Cardiac fibroblast (primary cell): Measurements from ENCODE around the gene FBLN1.

Experiments
- DNase-seq, 2 donors: peaks; one replicate each; pipeline versions ENCODE4 v3.0.0 to v3.0.0-alpha.2; 2010; ENCODE audit warnings: low read depth in 2 of 2
- H3K4me3 ChIP-seq, 2 donors: replicated peaks in 1 of 2; 1 replicate in 1 of 2; 2 replicates in 1 of 2; pipeline ENCODE4 v1.5.1; 2011; ENCODE audit warnings: low read depth in 2 of 2, low read length in 2 of 2, mild to moderate bottlenecking in 2 of 2, moderate library complexity in 1 of 2
- CTCF ChIP-seq: IDR thresholded peaks from one replicate; pipeline ENCODE4 v1.5.1; 2011; ENCODE audit warnings: low read depth, mild to moderate bottlenecking, low read length, inconsistent platforms

FBLN1 gene

GRCh38 chr22:45503816-45504372 lies 1.2 kb downstream of the FBLN1 start:
- no peak for DNase-seq
- H3K4me3 ChIP-seq = peak overlapping the region; percentile 45 to 72
- no peak for TF ChIP-seq CTCF

- TF ChIP-seq CTCF = no peak
- peak overlapping the region; percentile 45 to 72 for H3K4me3 ChIP-seq
- DNase-seq = peak; percentile 55 to 80
Observed at GRCh38 chr22:45504373-45505341, 2.0 kb downstream of the FBLN1 start.

DNA sequence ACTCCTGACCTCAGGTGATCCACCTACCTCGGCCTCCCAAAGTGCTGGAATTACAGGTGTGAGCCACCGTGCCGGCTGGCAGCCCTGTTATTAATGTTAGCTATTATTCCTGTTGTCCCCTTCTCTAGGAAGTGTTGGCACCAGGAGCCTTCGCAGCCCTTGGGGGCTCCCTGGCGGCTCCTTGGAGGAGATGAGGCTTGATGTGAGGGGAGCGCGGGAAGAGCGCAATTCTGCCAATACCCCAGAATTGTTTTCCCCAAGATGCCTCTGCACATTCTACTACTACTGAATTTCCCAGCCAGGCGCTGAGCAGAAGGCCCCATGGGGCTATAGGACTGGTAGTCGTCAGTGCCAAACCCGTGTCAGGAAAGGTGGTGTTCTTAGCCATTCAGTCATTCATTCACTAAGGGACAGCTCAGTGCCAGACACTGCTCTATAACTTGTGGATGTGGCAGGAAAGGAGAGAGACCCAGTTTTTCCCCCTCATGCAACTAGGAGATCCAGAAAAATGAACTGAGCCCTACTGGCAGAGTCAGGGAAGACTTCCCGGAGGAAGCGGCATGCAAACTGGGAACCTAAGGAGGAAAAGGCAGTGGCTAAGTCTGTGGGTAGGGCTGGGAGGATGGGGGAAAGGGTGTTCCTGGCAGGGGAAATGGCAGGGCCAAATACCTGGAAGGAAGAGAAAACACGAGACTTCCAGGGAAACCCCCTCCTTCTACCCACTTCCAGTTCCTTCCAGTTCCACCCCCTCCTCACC lies 3.5 kb downstream of the FBLN1 start:
- H3K4me3 ChIP-seq = no peak overlapping the region
- no peak for DNase-seq
- TF ChIP-seq CTCF = no peak

- no peak overlapping the region for H3K4me3 ChIP-seq
- no peak for TF ChIP-seq CTCF
- no peak for DNase-seq
Observed at GRCh38 chr22:45506816-45507360, 4.2 kb downstream of the FBLN1 start.

GRCh38 chr22:45507798-45508197 lies 5.1 kb downstream of the FBLN1 start:
- no peak for TF ChIP-seq CTCF
- DNase-seq = no peak
- no peak overlapping the region for H3K4me3 ChIP-seq

DNA sequence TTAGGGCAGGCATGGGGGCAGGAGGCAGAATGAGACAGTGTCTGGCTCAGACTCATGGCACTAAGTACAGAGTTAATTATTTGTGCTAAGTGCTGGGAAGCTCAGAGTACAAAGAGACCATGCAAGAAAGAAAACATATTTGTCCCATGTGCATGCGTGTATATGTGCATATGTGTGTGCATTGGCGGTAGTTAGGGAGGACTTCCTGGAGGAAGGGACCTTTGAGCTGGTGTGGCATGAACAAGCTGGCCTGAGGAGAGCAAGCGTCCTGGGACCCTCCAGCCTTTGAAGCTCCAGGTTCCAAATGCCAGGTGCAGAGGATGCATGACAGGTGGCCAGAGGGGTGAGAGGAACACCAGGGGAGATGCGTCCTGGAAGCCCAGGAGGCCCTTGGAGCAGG lies 6.1 kb downstream of the FBLN1 start:
- TF ChIP-seq CTCF = no peak
- no peak for DNase-seq
- H3K4me3 ChIP-seq = no peak overlapping the region
